HG02840 (cell line): ENCODE measurements around the gene SLC24A3.

Source experiments
- ATAC-seq: cut with Tn5 transposase; IDR thresholded peaks from one replicate; pipeline ENCODE4 v1.9.1; 2021; ENCODE audit warnings: mild to moderate bottlenecking, moderate library complexity, moderate number of reproducible peaks; ENCODE audit not compliant: unreplicated experiment, low FRiP score

SLC24A3 gene

GRCh38 chr20:19412254-19412653 is 199.8 kb downstream of the SLC24A3 start:
- no peak for ATAC-seq

GRCh38 chr20:19414600-19414999 is 202.2 kb downstream of the SLC24A3 start:
- no peak for ATAC-seq

GRCh38 chr20:19415786-19416185 is 203.3 kb downstream of the SLC24A3 start:
- ATAC-seq, result no peak

- ATAC-seq, result no peak
Observed at GRCh38 chr20:19416627-19417026, 204.2 kb downstream of the SLC24A3 start.

- ATAC-seq, result no peak
Observed at GRCh38 chr20:19419396-19419795, 207.0 kb downstream of the SLC24A3 start.

- no peak for ATAC-seq
Observed at GRCh38 chr20:19423097-19423899, 210.9 kb downstream of the SLC24A3 start.

GRCh38 chr20:19423900-19424620 is 211.6 kb downstream of the SLC24A3 start:
- ATAC-seq, result no peak

- ATAC-seq, result no peak
Observed at GRCh38 chr20:19426356-19426755, 213.9 kb downstream of the SLC24A3 start.

- no peak for ATAC-seq
Observed at GRCh38 chr20:19427480-19427879, 215.0 kb downstream of the SLC24A3 start.

GRCh38 chr20:19427913-19428312 is 215.5 kb downstream of the SLC24A3 start:
- no peak for ATAC-seq

GRCh38 chr20:19428324-19428723 is 215.9 kb downstream of the SLC24A3 start:
- ATAC-seq, result no peak

- no peak for ATAC-seq
Observed at GRCh38 chr20:19429538-19429937, 217.1 kb downstream of the SLC24A3 start.

GRCh38 chr20:19430641-19431315 is 218.3 kb downstream of the SLC24A3 start:
- ATAC-seq, result no peak

GRCh38 chr20:19431316-19431700 is 218.9 kb downstream of the SLC24A3 start:
- ATAC-seq, result no peak

GRCh38 chr20:19431906-19432305 is 219.5 kb downstream of the SLC24A3 start:
- ATAC-seq, result no peak

- ATAC-seq, result no peak
Observed at GRCh38 chr20:19433371-19434350, 221.2 kb downstream of the SLC24A3 start.

GRCh38 chr20:19435316-19435715 is 222.9 kb downstream of the SLC24A3 start:
- ATAC-seq, result no peak

GRCh38 chr20:19435821-19436220 is 223.4 kb downstream of the SLC24A3 start:
- ATAC-seq, result no peak

GRCh38 chr20:19438488-19438887 is 226.0 kb downstream of the SLC24A3 start:
- no peak for ATAC-seq
